Astrocyte of the spinal cord (primary cell): Measurements from ENCODE around the gene CALHM4.

Experiments
- DNase-seq: peaks from one replicate; pipeline ENCODE4 v3.0.0; 2011; ENCODE audit warnings: low read depth, low spot score
- H3K4me3 ChIP-seq: 2 replicates; pipeline ENCODE4 v1.5.1; 2011; ENCODE audit warnings: low read depth, mild to moderate bottlenecking, low read length, moderate library complexity
- in situ Hi-C: cut with HindIII; loops from 2 replicates; pipeline ENCODE4 v1.10.0; 2017; ENCODE audit warnings: low sequenced_read_pairs
- TF ChIP-seq, protein P1 (sequence below): IDR thresholded peaks from 2 replicates; pipeline ENCODE4 v1.5.1; 2012; ENCODE audit warnings: low read depth, mild to moderate bottlenecking, low read length, inconsistent platforms

The CALHM4 gene, protein sequence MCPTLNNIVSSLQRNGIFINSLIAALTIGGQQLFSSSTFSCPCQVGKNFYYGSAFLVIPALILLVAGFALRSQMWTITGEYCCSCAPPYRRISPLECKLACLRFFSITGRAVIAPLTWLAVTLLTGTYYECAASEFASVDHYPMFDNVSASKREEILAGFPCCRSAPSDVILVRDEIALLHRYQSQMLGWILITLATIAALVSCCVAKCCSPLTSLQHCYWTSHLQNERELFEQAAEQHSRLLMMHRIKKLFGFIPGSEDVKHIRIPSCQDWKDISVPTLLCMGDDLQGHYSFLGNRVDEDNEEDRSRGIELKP

DNA sequence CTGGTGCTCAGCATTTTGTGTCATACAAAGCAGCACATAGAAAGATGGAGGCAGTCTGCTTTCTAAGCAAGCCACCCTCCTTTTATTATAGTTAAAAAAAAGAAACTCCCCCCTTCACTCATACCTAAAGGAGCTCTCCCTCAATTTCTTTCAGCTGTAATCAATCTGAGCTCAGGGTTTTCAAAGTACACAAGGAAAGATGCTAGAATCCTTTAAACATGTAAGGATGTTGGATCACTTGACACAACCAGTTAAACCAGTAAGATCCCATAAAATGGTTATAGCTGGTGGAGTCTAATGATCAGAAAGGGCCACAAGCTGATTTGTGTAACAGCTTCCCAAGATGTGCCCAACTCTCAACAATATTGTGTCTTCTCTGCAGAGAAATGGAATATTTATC lies at the start of gene CALHM4:
Gene CALHM4 (plus strand): TSS at position 301 of the 400 bp plus-strand sequence. CDS start 43 bp downstream, at position 344.
- no peak within 1 kb of the TSS for H3K4me3 ChIP-seq
- no peak for DNase-seq
- in situ Hi-C loops = no loop called here
- TF ChIP-seq, protein P1, sequence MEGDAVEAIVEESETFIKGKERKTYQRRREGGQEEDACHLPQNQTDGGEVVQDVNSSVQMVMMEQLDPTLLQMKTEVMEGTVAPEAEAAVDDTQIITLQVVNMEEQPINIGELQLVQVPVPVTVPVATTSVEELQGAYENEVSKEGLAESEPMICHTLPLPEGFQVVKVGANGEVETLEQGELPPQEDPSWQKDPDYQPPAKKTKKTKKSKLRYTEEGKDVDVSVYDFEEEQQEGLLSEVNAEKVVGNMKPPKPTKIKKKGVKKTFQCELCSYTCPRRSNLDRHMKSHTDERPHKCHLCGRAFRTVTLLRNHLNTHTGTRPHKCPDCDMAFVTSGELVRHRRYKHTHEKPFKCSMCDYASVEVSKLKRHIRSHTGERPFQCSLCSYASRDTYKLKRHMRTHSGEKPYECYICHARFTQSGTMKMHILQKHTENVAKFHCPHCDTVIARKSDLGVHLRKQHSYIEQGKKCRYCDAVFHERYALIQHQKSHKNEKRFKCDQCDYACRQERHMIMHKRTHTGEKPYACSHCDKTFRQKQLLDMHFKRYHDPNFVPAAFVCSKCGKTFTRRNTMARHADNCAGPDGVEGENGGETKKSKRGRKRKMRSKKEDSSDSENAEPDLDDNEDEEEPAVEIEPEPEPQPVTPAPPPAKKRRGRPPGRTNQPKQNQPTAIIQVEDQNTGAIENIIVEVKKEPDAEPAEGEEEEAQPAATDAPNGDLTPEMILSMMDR = no peak

DNA sequence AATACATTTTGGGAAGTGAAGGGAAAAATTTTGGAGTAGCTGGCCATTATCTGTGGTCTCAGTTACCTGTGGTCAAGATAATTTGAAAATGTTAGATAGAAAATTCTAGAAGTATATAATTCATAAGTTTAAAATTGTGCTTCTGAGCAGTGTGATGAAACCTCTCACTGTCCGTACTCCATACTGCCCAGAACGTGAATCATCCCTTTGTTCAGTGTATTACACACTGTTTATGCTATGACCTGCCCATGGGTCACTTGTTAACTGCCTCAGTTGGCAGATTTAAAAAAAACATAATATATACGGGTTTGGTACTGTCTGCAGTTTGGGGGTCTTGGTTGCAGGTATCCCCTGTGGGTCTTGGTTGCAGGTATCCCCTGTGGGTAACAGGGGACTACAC lies 46.2 kb upstream of the CALHM4 start:
- in situ Hi-C loops = no loop called here
- peak; percentile 54 for DNase-seq
- no peak overlapping the region for H3K4me3 ChIP-seq
- TF ChIP-seq, protein P1 = no peak

DNA sequence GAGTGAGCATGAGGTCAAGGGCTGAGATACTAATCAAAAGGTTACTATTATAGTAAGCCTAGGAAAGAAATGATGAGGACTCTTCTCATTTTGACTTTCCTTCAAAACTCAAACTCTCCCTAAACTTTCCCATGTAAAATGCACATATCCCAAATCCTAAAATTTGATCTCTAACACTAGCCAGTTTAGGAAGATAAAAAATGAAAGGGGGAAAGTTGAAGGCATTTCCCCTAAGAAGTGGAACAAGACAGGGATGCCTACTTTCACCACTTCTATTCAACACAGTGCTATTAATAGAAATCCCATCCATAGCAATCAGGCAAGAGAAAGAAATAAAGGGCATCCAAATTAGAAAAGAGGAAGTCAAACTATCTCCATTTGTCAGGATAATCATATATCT lies 45.0 kb upstream of the CALHM4 start:
- in situ Hi-C loops = no loop called here
- TF ChIP-seq, protein P1 = no peak
- H3K4me3 ChIP-seq = no peak overlapping the region
- no peak for DNase-seq

DNA sequence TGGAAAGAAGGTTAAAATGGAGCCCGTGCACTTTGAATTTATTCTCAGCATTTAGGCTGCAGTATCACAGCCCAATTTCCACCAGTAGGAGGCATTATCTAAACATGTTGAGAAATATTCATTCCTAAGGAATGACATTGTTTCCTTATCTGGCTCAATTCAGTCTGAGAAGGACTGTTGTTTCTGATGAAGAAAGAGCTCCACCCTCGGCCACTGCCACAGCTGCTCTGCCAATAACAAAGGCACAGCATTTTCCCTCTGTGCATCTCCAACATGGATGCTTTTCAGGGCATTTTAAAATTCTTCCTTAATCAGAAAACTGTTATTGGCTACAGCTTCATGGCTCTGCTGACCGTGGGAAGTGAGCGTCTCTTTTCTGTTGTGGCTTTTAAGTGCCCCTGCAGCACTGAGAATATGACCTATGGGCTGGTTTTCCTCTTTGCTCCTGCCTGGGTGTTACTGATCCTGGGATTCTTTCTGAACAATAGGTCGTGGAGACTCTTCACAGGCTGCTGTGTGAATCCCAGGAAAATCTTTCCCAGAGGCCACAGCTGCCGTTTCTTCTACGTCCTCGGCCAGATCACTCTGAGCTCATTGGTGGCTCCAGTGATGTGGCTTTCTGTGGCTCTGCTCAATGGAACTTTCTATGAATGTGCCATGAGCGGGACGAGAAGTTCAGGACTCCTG lies 42.0 kb upstream of the CALHM4 start, which contains the start of gene CALHM5:
Gene CALHM5 (plus strand): TSS at position 216 of the 687 bp plus-strand sequence. CDS start 58 bp downstream, at position 274.
- in situ Hi-C loops = no loop called here
- TF ChIP-seq, protein P1 = peak; percentile 64
- DNase-seq = peak; percentile 88
- H3K4me3 ChIP-seq = peak within 1 kb of the TSS; percentile 50

DNA sequence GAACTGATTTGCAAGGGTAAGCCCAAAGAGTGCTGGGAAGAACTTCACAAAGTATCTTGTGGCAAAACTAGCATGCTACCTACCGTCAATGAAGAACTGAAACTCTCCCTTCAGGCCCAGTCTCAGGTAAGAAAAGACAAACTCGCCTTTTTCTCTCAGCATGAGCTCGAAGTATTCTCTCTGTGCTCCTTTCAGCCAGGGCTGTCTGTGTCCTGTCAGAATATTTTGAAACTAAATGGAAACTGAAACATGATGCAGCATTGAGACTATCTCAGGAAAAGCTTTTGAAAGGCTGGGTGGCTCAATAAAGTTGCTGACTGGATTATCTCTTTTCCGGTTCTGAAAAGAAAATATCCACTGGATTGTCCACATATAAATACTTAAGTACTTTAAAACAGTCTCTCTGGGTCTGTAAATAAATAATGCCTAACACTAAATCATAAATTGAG lies 41.4 kb upstream of the CALHM4 start:
- peak overlapping the region; percentile 50 for H3K4me3 ChIP-seq
- in situ Hi-C loops = no loop called here
- no peak for DNase-seq

DNA sequence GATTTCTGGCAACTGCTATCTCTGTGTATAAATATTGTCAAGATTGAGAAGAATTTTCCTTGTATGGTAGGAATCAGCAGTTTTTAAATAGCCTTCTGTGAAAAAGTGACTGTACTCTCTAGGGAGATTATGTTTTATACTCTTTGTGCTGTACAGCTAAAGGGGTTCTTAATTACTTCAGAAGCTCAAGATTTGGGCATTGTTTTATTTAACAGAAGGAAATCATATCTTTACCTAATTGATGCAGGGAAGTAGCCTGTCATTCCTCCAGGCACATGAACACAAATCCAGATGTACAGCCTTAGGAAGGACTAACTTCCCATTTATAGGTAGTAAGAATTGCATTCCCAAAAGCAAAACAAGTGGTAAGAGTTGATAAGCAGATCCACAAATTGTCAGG lies 40.8 kb upstream of the CALHM4 start:
- TF ChIP-seq, protein P1 = no peak
- in situ Hi-C loops = no loop called here
- H3K4me3 ChIP-seq = peak overlapping the region; percentile 50
- no peak for DNase-seq

More for the DNA sequence above, 41.4 kb upstream of the CALHM4 start:
- TF ChIP-seq, protein P1 = no peak
